ENCODE measurements around the gene G6PC2. TPM values are rescaled to one million over a fixed set of nuclear protein-coding genes. Genes with fewer than 3 reads are reported as not detected.

The G6PC2 gene
- total RNA-seq, 1 experiment from 2014 or later: not detected

DNA sequence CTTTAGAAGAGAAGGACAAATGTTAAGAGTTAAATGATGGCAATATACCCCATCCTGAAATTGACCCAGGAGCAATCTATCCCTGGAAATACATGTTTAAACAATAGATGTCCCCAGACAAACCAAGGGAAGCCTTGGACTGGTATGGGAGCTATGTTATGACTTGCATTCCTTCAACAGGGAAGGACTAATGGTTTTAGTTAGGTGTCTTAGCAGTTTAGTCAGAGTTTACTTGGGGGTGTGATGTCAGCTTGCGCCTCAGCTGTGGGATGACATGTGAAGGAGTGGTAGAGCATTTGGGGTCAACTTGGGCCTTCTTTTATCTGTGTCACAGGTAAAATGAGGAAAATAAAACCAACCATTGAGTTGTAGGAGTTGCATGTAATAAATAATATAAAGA is 47.6 kb upstream of the G6PC2 start:
- no peak for DNase-seq

DNA sequence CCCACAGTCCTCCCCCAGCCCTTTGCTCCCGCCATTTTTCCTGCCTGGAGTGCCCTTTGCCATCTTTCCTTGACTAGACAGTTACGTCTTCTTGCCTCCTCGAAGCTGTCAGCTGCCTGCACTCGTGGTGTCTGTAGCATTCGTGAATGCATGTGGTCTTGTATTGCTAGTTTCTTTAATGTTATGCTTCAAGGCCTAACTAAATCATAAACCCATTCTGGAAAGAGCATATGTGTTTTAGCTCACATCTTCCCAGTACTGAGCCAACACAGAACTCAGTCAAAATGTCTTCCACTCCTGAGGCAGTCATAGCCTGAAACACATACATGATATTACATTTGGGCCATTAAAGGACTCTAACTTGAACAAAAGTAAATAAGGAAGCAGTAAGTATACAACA is 46.4 kb upstream of the G6PC2 start:
- ChIA-PET POLR2A (ENCODE audit: unreplicated experiment) (no interaction called here), CTCF (interaction anchor here (0.6 kb wide), 1 partner anchor 276 kb away, joined by 5 read pairs; no protein-coding TSS in a partner anchor)
- H3K4me1 ChIP-seq (replicated peaks; ENCODE audit: insufficient read depth): no peaks in the 10 kb centered on the region
- no peak overlapping the region for H3K4me2 ChIP-seq
- H3K9me2 ChIP-seq (ENCODE audit: insufficient read depth): no peaks in the 10 kb centered on the region
- TF ChIP-seq EZH2 (IDR thresholded peaks at IDR 0.05; ENCODE audit: low read depth): no peak
- TF ChIP-seq, protein P1, sequence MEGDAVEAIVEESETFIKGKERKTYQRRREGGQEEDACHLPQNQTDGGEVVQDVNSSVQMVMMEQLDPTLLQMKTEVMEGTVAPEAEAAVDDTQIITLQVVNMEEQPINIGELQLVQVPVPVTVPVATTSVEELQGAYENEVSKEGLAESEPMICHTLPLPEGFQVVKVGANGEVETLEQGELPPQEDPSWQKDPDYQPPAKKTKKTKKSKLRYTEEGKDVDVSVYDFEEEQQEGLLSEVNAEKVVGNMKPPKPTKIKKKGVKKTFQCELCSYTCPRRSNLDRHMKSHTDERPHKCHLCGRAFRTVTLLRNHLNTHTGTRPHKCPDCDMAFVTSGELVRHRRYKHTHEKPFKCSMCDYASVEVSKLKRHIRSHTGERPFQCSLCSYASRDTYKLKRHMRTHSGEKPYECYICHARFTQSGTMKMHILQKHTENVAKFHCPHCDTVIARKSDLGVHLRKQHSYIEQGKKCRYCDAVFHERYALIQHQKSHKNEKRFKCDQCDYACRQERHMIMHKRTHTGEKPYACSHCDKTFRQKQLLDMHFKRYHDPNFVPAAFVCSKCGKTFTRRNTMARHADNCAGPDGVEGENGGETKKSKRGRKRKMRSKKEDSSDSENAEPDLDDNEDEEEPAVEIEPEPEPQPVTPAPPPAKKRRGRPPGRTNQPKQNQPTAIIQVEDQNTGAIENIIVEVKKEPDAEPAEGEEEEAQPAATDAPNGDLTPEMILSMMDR (conservative IDR thresholded peaks at IDR 0.05): no peak
- no peaks in the 10 kb centered on the region for H3K9me3 ChIP-seq (ENCODE audit: insufficient read depth, low read depth)
- H3K36me3 ChIP-seq (ENCODE audit: low read depth): no peaks in the 10 kb centered on the region
- no peaks in the 10 kb centered on the region for H4K20me1 ChIP-seq (ENCODE audit: insufficient read depth)
- no peaks in the 10 kb centered on the region for H3K79me2 ChIP-seq (ENCODE audit: low read depth)
- H3K27me3 ChIP-seq (ENCODE audit: insufficient read depth, low read depth): no peaks in the 10 kb centered on the region
- no peak overlapping the region for H3K4me3 ChIP-seq
- no peak overlapping the region for H2AFZ ChIP-seq
- H3F3A ChIP-seq (ENCODE audit: insufficient read depth, low read depth): no peaks in the 10 kb centered on the region
- DNase-seq: no peak
- H3K27ac ChIP-seq: no peak overlapping the region
- BruUV-seq (replicated peaks): no TSS peak
- intact Hi-C loops (cut with micrococcal nuclease; ENCODE audit: unreplicated experiment): no loop called here

More for the DNA sequence above, 47.6 kb upstream of the G6PC2 start:
- Histone ChIP-seq H3K27me3 (ENCODE audit: insufficient read depth, low read depth) (no peaks in the 10 kb centered on the region), H3F3A (ENCODE audit: insufficient read depth, low read depth) (no peaks in the 10 kb centered on the region), H3K36me3 (ENCODE audit: low read depth) (no peaks in the 10 kb centered on the region), H3K9me2 (ENCODE audit: insufficient read depth) (no peaks in the 10 kb centered on the region), H3K4me2 (no peak overlapping the region), H3K79me2 (ENCODE audit: low read depth) (no peaks in the 10 kb centered on the region), H2AFZ (no peak overlapping the region), H4K20me1 (ENCODE audit: insufficient read depth) (no peaks in the 10 kb centered on the region), H3K9me3 (ENCODE audit: insufficient read depth, low read depth) (no peaks in the 10 kb centered on the region), H3K4me1 (replicated peaks; ENCODE audit: insufficient read depth) (no peaks in the 10 kb centered on the region), H3K27ac (no peak overlapping the region), H3K4me3 (no peak overlapping the region)
- TF ChIP-seq, protein P1 (conservative IDR thresholded peaks at IDR 0.05): no peak
- no peak for TF ChIP-seq EZH2 (IDR thresholded peaks at IDR 0.05; ENCODE audit: low read depth)
- POLR2A ChIA-PET (ENCODE audit: unreplicated experiment): no interaction called here
- intact Hi-C loops (cut with micrococcal nuclease; ENCODE audit: unreplicated experiment): no loop called here
- no TSS peak for BruUV-seq (replicated peaks)
- CTCF ChIA-PET: no interaction called here

DNA sequence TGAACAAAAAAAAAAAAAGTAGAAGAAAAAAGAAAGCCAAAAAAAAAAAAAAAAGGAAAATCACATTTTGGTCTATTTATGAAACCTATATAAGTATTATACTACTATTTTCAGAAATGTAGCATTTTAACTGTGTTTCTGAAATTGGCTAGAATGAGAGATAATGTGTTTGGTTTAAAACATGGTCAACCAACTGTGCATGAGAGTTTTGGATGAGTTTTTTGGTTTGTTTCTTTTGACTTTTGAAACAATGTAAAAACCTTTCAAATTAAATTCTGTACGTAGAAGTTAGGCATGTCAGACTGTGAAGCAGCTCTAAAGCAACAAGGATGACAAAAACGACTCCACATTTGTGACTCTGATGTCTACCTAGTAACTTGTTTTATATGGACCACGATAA is 45.5 kb upstream of the G6PC2 start:
- CTCF ChIA-PET: no interaction called here
- Histone ChIP-seq H2AFZ (no peak overlapping the region), H3K4me2 (no peak overlapping the region), H3K27ac (no peak overlapping the region), H3K79me2 (ENCODE audit: low read depth) (no peaks in the 10 kb centered on the region), H3K4me1 (replicated peaks; ENCODE audit: insufficient read depth) (no peaks in the 10 kb centered on the region), H4K20me1 (ENCODE audit: insufficient read depth) (no peaks in the 10 kb centered on the region), H3K9me2 (ENCODE audit: insufficient read depth) (no peaks in the 10 kb centered on the region), H3F3A (ENCODE audit: insufficient read depth, low read depth) (no peaks in the 10 kb centered on the region), H3K36me3 (ENCODE audit: low read depth) (no peaks in the 10 kb centered on the region), H3K9me3 (ENCODE audit: insufficient read depth, low read depth) (no peaks in the 10 kb centered on the region), H3K4me3 (no peak overlapping the region), H3K27me3 (ENCODE audit: insufficient read depth, low read depth) (no peaks in the 10 kb centered on the region)
- POLR2A ChIA-PET (ENCODE audit: unreplicated experiment): no interaction called here
- TF ChIP-seq, protein P1 (conservative IDR thresholded peaks at IDR 0.05): no peak
- no TSS peak for BruUV-seq (replicated peaks)
- intact Hi-C loops (cut with micrococcal nuclease; ENCODE audit: unreplicated experiment): no loop called here
- no peak for DNase-seq
